Lung (tissue), 12 donors: ENCODE measurements around the gene SNAP23. TPM values are rescaled to one million over a fixed set of nuclear protein-coding genes. Genes with fewer than 3 reads are reported as not detected.

ENCODE experiments used
- ATAC-seq: fragments of 200-7000 bp; cut with Tn5 transposase; one replicate; pipeline ENCODE4 v1.9.1; 2020; ENCODE audit warnings: moderate number of reproducible peaks; ENCODE audit not compliant: insufficient read depth, low FRiP score
- DNase-seq, 3 donors: peaks; one replicate each; pipeline ENCODE4 v3.0.0-alpha.2; 2013 to 2017
- H3K27ac ChIP-seq, 2 donors: one replicate each; pipeline ENCODE4 v1.5.1; 2013; ENCODE audit warnings: mild to moderate bottlenecking in 2 of 2, moderate library complexity in 2 of 2, control low read depth in 1 of 2, inconsistent platforms in 1 of 2, low read depth in 1 of 2, low read length in 1 of 2
- H3K27me3 ChIP-seq, 3 donors: one replicate each; pipeline ENCODE4 v1.5.1; 2013; ENCODE audit warnings: low read length in 2 of 3; ENCODE audit not compliant: control insufficient read depth in 3 of 3, insufficient read depth in 3 of 3
- H3K36me3 ChIP-seq, 4 donors: one replicate each; pipeline ENCODE4 v1.5.1; 2013; ENCODE audit warnings: low read length in 4 of 4, mild to moderate bottlenecking in 1 of 4, moderate library complexity in 1 of 4; ENCODE audit not compliant: control insufficient read depth in 4 of 4, insufficient read depth in 4 of 4
- H3K4me1 ChIP-seq, 5 donors: one replicate each; pipeline ENCODE4 v1.5.1; 2013; ENCODE audit warnings: low read length in 5 of 5, mild to moderate bottlenecking in 2 of 5, moderate library complexity in 1 of 5; ENCODE audit not compliant: control insufficient read depth in 5 of 5, insufficient read depth in 5 of 5
- H3K4me3 ChIP-seq: one replicate; pipeline ENCODE4 v1.5.1; 2013; ENCODE audit warnings: mild to moderate bottlenecking, control low read depth, moderate library complexity
- H3K9ac ChIP-seq, 2 donors: one replicate each; pipeline ENCODE4 v1.5.1; 2013; ENCODE audit warnings: low read length in 2 of 2, control low read depth in 1 of 2; ENCODE audit not compliant: insufficient read depth in 1 of 2
- H3K9me3 ChIP-seq, 4 donors: one replicate each; pipeline ENCODE4 v1.5.1; 2013; ENCODE audit warnings: low read length in 3 of 4, mild to moderate bottlenecking in 1 of 4, moderate library complexity in 1 of 4; ENCODE audit not compliant: control insufficient read depth in 4 of 4, insufficient read depth in 3 of 4
- CTCF ChIP-seq: IDR thresholded peaks from 2 replicates; pipeline ENCODE4 v1.5.1; 2012; ENCODE audit warnings: mild to moderate bottlenecking; ENCODE audit errors: control extremely low read depth, extremely low read depth
- WGBS, 2 donors: extraction: QIAGEN DNeasy Blood & Tissue Kit; methylation state at CpG; one replicate each; pipeline ENCODE4 v1.1.7; 2013; 5-methylcytosine and 5-hydroxymethylcytosine counted together
- polyA plus RNA-seq, 2 donors: library from polyadenylated mRNA; stranded (reverse); fragments of 200-250 nt; gene quantifications; one replicate each; pipeline ENCODE4 v1.2.1, GENCODE V29; 2013
- total RNA-seq, 2 donors: library from RNA; depleted of rRNA in 1 of 2; stranded (reverse); fragments of >200 nt in 1 of 2; gene quantifications; one replicate each; pipeline ENCODE4 v1.2.1, GENCODE V29; 2014 to 2021
- donor health status: control.
- donor health status: control.
- donor health status: Bipolar disorder and iron deficiency.
- donor health status: healthy.
- donor health status: DM: yes; HTN: yes; CAD: no.

Gene SNAP23
- total and polyA plus RNA-seq, 4 donors = 58.2 to 96.0 (median 62.9) TPM

DNA sequence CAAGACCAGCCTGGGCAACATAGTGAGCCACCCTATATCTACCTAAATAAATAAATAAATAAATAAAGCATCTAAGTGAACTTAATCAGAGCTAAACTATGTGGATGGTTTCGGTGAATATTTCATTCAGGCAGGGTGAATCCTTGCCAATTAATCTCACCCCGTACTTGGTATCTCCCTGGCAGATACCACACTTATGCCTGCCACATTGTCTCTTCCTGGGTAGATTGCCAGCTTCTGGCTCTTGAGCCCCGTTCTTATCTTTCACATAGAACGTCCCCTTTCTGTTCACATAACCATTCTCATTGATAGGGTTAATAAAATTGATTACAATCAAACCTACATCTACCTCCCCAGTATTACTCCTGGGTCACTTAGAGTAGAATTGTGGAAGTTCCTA is 7.0 kb downstream of the SNAP23 start:
- WGBS, 2 donors = 72 to 77% methylated on average over 4 of the region's 4 CpGs
- H3K27ac ChIP-seq = peak overlapping the region in 1 of 2 donors; percentile 31
- peaks cover 0 to 14% (median 0%) of the 10 kb centered on the region in 5 donors for H3K4me1 ChIP-seq
- DNase-seq (no peak), ATAC-seq (no peak)
- TF ChIP-seq CTCF = no peak
- H3K36me3 ChIP-seq = peaks cover 0 to 5% (median 0%) of the 10 kb centered on the region in 4 donors
- H3K4me3 ChIP-seq = no peak overlapping the region
- no peaks in the 10 kb centered on the region for H3K9me3 ChIP-seq
- no peak overlapping the region for H3K9ac ChIP-seq
- no peaks in the 10 kb centered on the region for H3K27me3 ChIP-seq

GRCh38 chr15:42503825-42504224 is 8.4 kb downstream of the SNAP23 start:
- no peaks in the 10 kb centered on the region for H3K9me3 ChIP-seq
- H3K9ac ChIP-seq = no peak overlapping the region
- H3K4me1 ChIP-seq = peaks cover 0 to 14% (median 6%) of the 10 kb centered on the region in 5 donors
- no peak overlapping the region for H3K27ac ChIP-seq
- no peak for DNase-seq
- H3K4me3 ChIP-seq = no peak overlapping the region
- peaks cover 0 to 5% (median 0%) of the 10 kb centered on the region in 4 donors for H3K36me3 ChIP-seq
- no peak for ATAC-seq
- no peak for TF ChIP-seq CTCF
- H3K27me3 ChIP-seq = no peaks in the 10 kb centered on the region
- WGBS, 2 donors = 76 to 82% methylated on average over 1 of the region's 1 CpG

DNA sequence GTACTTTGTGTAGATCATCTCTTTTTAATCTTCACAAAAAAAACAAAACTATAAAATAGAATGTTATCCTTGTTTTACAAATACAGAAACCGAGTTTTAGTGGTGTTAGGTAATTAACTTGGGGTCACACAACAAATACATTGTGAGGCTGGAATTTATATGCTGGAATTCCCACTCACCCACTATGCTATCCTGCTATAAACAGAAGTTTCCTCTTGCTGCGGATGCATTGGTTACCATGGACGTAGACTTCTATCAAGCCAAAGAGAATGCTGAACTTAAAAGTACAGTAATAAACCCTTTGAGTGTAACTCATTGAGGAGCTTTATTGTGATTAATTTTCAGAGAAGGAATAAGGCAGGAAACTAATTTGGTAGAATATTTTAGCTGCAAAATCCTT is 9.2 kb downstream of the SNAP23 start:
- DNase-seq (peak in 1 of 3 donors; percentile 14), ATAC-seq (no peak)
- Histone ChIP-seq H3K9me3 (no peaks in the 10 kb centered on the region), H3K4me3 (no peak overlapping the region), H3K36me3 (peaks cover 0 to 5% (median 0%) of the 10 kb centered on the region in 4 donors), H3K9ac (no peak overlapping the region), H3K27me3 (no peaks in the 10 kb centered on the region), H3K4me1 (peaks cover 0 to 15% (median 6%) of the 10 kb centered on the region in 5 donors), H3K27ac (no peak overlapping the region)
- 66 to 82% methylated on average over 3 of the region's 3 CpGs for WGBS, 2 donors
- TF ChIP-seq CTCF = no peak

DNA sequence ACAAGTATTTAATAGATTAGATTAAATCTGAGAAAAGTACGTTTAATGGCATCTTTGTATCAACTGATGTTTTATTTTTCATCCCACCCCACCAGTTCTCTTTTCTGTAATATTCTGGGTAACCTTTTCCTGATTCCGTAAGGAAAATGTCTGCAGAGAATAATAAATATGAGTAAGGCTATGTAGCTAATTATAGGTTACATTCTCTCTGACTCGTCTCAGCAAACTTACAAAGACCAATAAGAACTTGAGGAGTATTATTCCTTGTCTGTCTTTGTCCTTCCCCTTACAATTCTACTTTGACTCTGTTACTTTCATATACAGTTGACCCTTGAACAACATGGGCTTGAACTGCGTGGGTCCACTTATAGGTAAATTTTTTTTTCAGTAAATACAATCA is 12.1 kb downstream of the SNAP23 start:
- Histone ChIP-seq H3K4me3 (no peak overlapping the region), H3K27me3 (no peaks in the 10 kb centered on the region), H3K27ac (no peak overlapping the region), H3K4me1 (peaks cover 0 to 16% (median 4%) of the 10 kb centered on the region in 5 donors), H3K36me3 (peaks cover 0 to 5% (median 0%) of the 10 kb centered on the region in 4 donors), H3K9ac (no peak overlapping the region), H3K9me3 (no peaks in the 10 kb centered on the region)
- 86 to 95% methylated on average over 4 of the region's 4 CpGs for WGBS, 2 donors
- TF ChIP-seq CTCF = no peak
- no peak for DNase-seq
- ATAC-seq = no peak
